ENCODE data around the gene PODNL1. TPM values are rescaled to one million over a fixed set of nuclear protein-coding genes. Genes with fewer than 3 reads are reported as not detected.
A peak's percentile ranks its signal among the peaks of the same experiment; 100 is the strongest.

Gene PODNL1
- 1 to 10 TPM in 1 of 2 donors, under 1 TPM in 1; 0.30 to 1.2 TPM for total RNA-seq
- polyA plus RNA-seq (ENCODE audit: insufficient read length in 2 of 2), result 1 to 10 TPM; 5.0 to 7.5 TPM
- long read RNA-seq, donor 1, result 0 reads
- long read RNA-seq, donor 2, result 0 reads
- long read RNA-seq, donor 3, result 0 reads
- long read RNA-seq, donor 4, partial matches to known transcripts, result 0 of 1 reads
- long read RNA-seq, donor 4, other reads (novel, unspliced or antisense), result 0 of 1 reads

GRCh38 chr19:13938301-13939064 lies at the start of gene PODNL1:
Gene PODNL1 (minus strand): TSS chr19:13938417. CDS start chr19:13938181, 236 bp downstream.
- 35% methylated on average over 6 of the region's 21 CpGs for WGBS (ENCODE audit: insufficient coverage)
- DNase-seq (ENCODE audit: low read depth in 4 of 6, low spot score in 6 of 6), result no peak
- no peak within 1 kb of the TSS for H3K4me3 ChIP-seq (ENCODE audit: low read depth, low read length)
- no peaks in the 10 kb centered on the region for H3K9me3 ChIP-seq (ENCODE audit: control insufficient read depth, insufficient read depth, low read length)
- H3K36me3 ChIP-seq (ENCODE audit: control insufficient read depth, insufficient read depth, low read length), result peaks cover 4% of the 10 kb centered on the region
- H3K4me1 ChIP-seq (ENCODE audit: control insufficient read depth, insufficient read depth, low read length), result peaks cover 16% of the 10 kb centered on the region
- peaks cover 5% of the 10 kb centered on the region for H3K27me3 ChIP-seq (ENCODE audit: control insufficient read depth, insufficient read depth, low read length)
- H3K27ac ChIP-seq (ENCODE audit: low read depth, low read length), result no peak within 1 kb of the TSS

- H3K4me3 ChIP-seq (ENCODE audit: low read depth, low read length), result no peak overlapping the region
Measured at GRCh38 chr19:13987101-13987890, 49.1 kb upstream of the PODNL1 start.

GRCh38 chr19:13986348-13986904 lies 48.2 kb upstream of the PODNL1 start:
- DNase-seq (ENCODE audit: low read depth in 4 of 6, low spot score in 6 of 6), result peak in 2 of 6 donors; percentile 67 to 69
- no peaks in the 10 kb centered on the region for H3K27me3 ChIP-seq (ENCODE audit: control insufficient read depth, insufficient read depth, low read length)
- H3K9me3 ChIP-seq (ENCODE audit: control insufficient read depth, insufficient read depth, low read length), result no peaks in the 10 kb centered on the region
- no peak overlapping the region for H3K4me3 ChIP-seq (ENCODE audit: low read depth, low read length)
- H3K4me1 ChIP-seq (ENCODE audit: control insufficient read depth, insufficient read depth, low read length), result peaks cover 18% of the 10 kb centered on the region
- H3K27ac ChIP-seq (ENCODE audit: low read depth, low read length), result peak overlapping the region; percentile 67
- peaks cover 96% of the 10 kb centered on the region for H3K36me3 ChIP-seq (ENCODE audit: control insufficient read depth, insufficient read depth, low read length)
- 49% methylated on average over 19 of the region's 19 CpGs for WGBS (ENCODE audit: insufficient coverage)

More at GRCh38 chr19:13987101-13987890, 49.1 kb upstream of the PODNL1 start:
- no peak for DNase-seq (ENCODE audit: low read depth in 4 of 6, low spot score in 6 of 6)
- Histone ChIP-seq H3K27ac (ENCODE audit: low read depth, low read length) (peak overlapping the region; percentile 67), H3K9me3 (ENCODE audit: control insufficient read depth, insufficient read depth, low read length) (no peaks in the 10 kb centered on the region), H3K27me3 (ENCODE audit: control insufficient read depth, insufficient read depth, low read length) (no peaks in the 10 kb centered on the region), H3K36me3 (ENCODE audit: control insufficient read depth, insufficient read depth, low read length) (peaks cover 95% of the 10 kb centered on the region), H3K4me1 (ENCODE audit: control insufficient read depth, insufficient read depth, low read length) (peaks cover 18% of the 10 kb centered on the region)
- WGBS (ENCODE audit: insufficient coverage), result 80% methylated on average over 10 of the region's 17 CpGs

- Histone ChIP-seq H3K36me3 (ENCODE audit: control insufficient read depth, insufficient read depth, low read length) (peaks cover 96% of the 10 kb centered on the region), H3K27ac (ENCODE audit: low read depth, low read length) (peak overlapping the region; percentile 67), H3K4me3 (ENCODE audit: low read depth, low read length) (no peak overlapping the region), H3K9me3 (ENCODE audit: control insufficient read depth, insufficient read depth, low read length) (no peaks in the 10 kb centered on the region), H3K27me3 (ENCODE audit: control insufficient read depth, insufficient read depth, low read length) (no peaks in the 10 kb centered on the region), H3K4me1 (ENCODE audit: control insufficient read depth, insufficient read depth, low read length) (peaks cover 18% of the 10 kb centered on the region)
- no peak for DNase-seq (ENCODE audit: low read depth in 4 of 6, low spot score in 6 of 6)
- WGBS (ENCODE audit: insufficient coverage), result 80% methylated on average over 9 of the region's 10 CpGs
Measured at GRCh38 chr19:13985771-13986347, 47.6 kb upstream of the PODNL1 start.

- 92% methylated on average over 14 of the region's 25 CpGs for WGBS (ENCODE audit: insufficient coverage)
- H3K27me3 ChIP-seq (ENCODE audit: control insufficient read depth, insufficient read depth, low read length), result no peaks in the 10 kb centered on the region
- peaks cover 18% of the 10 kb centered on the region for H3K4me1 ChIP-seq (ENCODE audit: control insufficient read depth, insufficient read depth, low read length)
- H3K4me3 ChIP-seq (ENCODE audit: low read depth, low read length), result no peak overlapping the region
- no peak overlapping the region for H3K27ac ChIP-seq (ENCODE audit: low read depth, low read length)
- H3K36me3 ChIP-seq (ENCODE audit: control insufficient read depth, insufficient read depth, low read length), result peaks cover 96% of the 10 kb centered on the region
- H3K9me3 ChIP-seq (ENCODE audit: control insufficient read depth, insufficient read depth, low read length), result no peaks in the 10 kb centered on the region
- DNase-seq (ENCODE audit: low read depth in 4 of 6, low spot score in 6 of 6), result no peak
Measured at GRCh38 chr19:13984875-13985741, 46.9 kb upstream of the PODNL1 start.

GRCh38 chr19:13984186-13984585 lies 46.0 kb upstream of the PODNL1 start:
- Histone ChIP-seq H3K27me3 (ENCODE audit: control insufficient read depth, insufficient read depth, low read length) (no peaks in the 10 kb centered on the region), H3K36me3 (ENCODE audit: control insufficient read depth, insufficient read depth, low read length) (peaks cover 97% of the 10 kb centered on the region), H3K9me3 (ENCODE audit: control insufficient read depth, insufficient read depth, low read length) (no peaks in the 10 kb centered on the region), H3K4me3 (ENCODE audit: low read depth, low read length) (no peak overlapping the region), H3K4me1 (ENCODE audit: control insufficient read depth, insufficient read depth, low read length) (peaks cover 25% of the 10 kb centered on the region), H3K27ac (ENCODE audit: low read depth, low read length) (no peak overlapping the region)
- no peak for DNase-seq (ENCODE audit: low read depth in 4 of 6, low spot score in 6 of 6)
- WGBS (ENCODE audit: insufficient coverage), result no CpG with 5 or more reads among the region's 15 CpGs

GRCh38 chr19:13983213-13983889 lies 45.1 kb upstream of the PODNL1 start:
- WGBS (ENCODE audit: insufficient coverage), result 88% methylated on average over 20 of the region's 21 CpGs
- H3K4me3 ChIP-seq (ENCODE audit: low read depth, low read length), result no peak overlapping the region
- H3K4me1 ChIP-seq (ENCODE audit: control insufficient read depth, insufficient read depth, low read length), result peaks cover 30% of the 10 kb centered on the region
- no peak overlapping the region for H3K27ac ChIP-seq (ENCODE audit: low read depth, low read length)
- H3K36me3 ChIP-seq (ENCODE audit: control insufficient read depth, insufficient read depth, low read length), result peaks cover 92% of the 10 kb centered on the region
- H3K9me3 ChIP-seq (ENCODE audit: control insufficient read depth, insufficient read depth, low read length), result no peaks in the 10 kb centered on the region
- no peak for DNase-seq (ENCODE audit: low read depth in 4 of 6, low spot score in 6 of 6)
- H3K27me3 ChIP-seq (ENCODE audit: control insufficient read depth, insufficient read depth, low read length), result no peaks in the 10 kb centered on the region

GRCh38 chr19:13982773-13983172 lies 44.6 kb upstream of the PODNL1 start:
- peaks cover 92% of the 10 kb centered on the region for H3K36me3 ChIP-seq (ENCODE audit: control insufficient read depth, insufficient read depth, low read length)
- no peak overlapping the region for H3K27ac ChIP-seq (ENCODE audit: low read depth, low read length)
- DNase-seq (ENCODE audit: low read depth in 4 of 6, low spot score in 6 of 6), result no peak
- no peak overlapping the region for H3K4me3 ChIP-seq (ENCODE audit: low read depth, low read length)
- WGBS (ENCODE audit: insufficient coverage), result 98% methylated on average over 9 of the region's 9 CpGs
- peaks cover 34% of the 10 kb centered on the region for H3K4me1 ChIP-seq (ENCODE audit: control insufficient read depth, insufficient read depth, low read length)
- H3K9me3 ChIP-seq (ENCODE audit: control insufficient read depth, insufficient read depth, low read length), result no peaks in the 10 kb centered on the region
- no peaks in the 10 kb centered on the region for H3K27me3 ChIP-seq (ENCODE audit: control insufficient read depth, insufficient read depth, low read length)

All from spinal cord (tissue), 10 donors.